Endometrial microvascular endothelial cells (primary cell): ENCODE measurements around the gene PMFBP1. TPM values are rescaled to one million over a fixed set of nuclear protein-coding genes. Genes with fewer than 3 reads are reported as not detected.

Experiments
- in situ Hi-C: cut with HindIII; loops from 2 replicates; pipeline ENCODE4 v1.10.0; 2017; ENCODE audit warnings: low sequenced_read_pairs, low pct_unique_long_range_greater_than_20kb; ENCODE audit errors: inconsistent ontology term
- total RNA-seq: library from RNA; depleted of rRNA; stranded (reverse); fragments of >200 nt; gene quantifications from one replicate; pipeline ENCODE4 v1.2.3, GENCODE V29; 2015; ENCODE audit errors: inconsistent ontology term

Gene PMFBP1
- total RNA-seq, 1 donor from 2014 or later = not detected

DNA sequence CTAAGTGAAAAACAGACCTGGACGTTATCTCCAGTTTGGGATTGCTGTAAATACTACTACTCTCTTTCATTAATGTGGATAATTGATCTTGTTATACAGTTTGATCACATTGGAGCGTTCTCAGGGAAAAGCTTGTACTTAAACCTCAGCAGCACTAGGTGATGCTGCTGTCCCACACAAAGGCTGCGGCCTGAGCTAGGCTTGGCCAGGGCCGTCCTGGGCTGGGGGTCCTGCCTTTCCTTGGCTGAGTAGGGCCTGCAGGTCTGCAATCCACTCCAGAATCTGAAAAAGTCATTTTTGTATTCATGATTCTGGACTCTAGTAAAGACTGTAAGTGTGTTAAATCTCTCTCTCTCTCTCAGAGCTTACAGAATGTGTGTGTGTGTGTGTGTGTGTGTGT, 23.7 kb upstream of the PMFBP1 start:
- in situ Hi-C loops = no loop called here

- in situ Hi-C loops = no loop called here
These were observed 19.6 kb upstream of the PMFBP1 start for GRCh38 chr16:72191551-72191950.

GRCh38 chr16:72189865-72190371, 18.0 kb upstream of the PMFBP1 start:
- in situ Hi-C loops = no loop called here

DNA sequence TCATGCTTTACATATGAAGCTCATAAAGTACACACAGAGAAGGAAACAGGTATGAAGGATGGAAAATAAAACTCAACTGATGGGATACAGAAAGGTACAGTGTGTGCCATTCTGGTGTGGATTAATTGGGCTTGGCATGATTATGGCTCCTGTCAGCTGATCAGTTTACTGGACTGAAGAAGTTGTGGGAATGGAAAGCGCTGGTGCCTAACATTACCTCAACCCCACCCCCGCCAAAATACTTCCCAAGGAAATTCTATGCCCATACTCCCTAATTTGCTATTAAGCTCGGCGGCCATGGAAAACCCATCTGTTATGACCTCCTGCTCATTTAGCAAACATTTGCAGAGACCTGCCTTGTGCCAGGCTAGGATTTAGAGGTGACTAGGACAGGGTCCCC, 16.6 kb upstream of the PMFBP1 start:
- in situ Hi-C loops = no loop called here

GRCh38 chr16:72187551-72187950, 15.6 kb upstream of the PMFBP1 start:
- in situ Hi-C loops = no loop called here

DNA sequence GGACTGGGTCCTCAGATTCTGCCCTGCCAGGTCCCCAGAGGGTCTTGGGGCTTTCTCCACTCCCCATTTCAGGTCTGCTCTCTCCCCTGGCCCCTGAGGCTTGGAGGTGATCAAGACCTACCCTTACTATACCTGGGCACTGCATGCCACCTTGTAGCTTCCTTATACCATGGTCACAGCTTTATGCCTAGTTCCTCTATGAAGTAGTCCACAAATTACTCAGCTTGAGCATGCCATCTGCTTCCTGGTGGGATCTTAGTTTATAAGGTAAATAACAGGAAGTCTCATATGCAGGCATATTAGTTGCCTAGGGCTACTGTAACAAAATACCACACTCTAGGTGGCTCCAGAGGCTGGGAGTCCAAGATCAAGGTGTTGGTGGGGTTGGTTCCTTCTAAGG, 11.0 kb upstream of the PMFBP1 start:
- in situ Hi-C loops = no loop called here

DNA sequence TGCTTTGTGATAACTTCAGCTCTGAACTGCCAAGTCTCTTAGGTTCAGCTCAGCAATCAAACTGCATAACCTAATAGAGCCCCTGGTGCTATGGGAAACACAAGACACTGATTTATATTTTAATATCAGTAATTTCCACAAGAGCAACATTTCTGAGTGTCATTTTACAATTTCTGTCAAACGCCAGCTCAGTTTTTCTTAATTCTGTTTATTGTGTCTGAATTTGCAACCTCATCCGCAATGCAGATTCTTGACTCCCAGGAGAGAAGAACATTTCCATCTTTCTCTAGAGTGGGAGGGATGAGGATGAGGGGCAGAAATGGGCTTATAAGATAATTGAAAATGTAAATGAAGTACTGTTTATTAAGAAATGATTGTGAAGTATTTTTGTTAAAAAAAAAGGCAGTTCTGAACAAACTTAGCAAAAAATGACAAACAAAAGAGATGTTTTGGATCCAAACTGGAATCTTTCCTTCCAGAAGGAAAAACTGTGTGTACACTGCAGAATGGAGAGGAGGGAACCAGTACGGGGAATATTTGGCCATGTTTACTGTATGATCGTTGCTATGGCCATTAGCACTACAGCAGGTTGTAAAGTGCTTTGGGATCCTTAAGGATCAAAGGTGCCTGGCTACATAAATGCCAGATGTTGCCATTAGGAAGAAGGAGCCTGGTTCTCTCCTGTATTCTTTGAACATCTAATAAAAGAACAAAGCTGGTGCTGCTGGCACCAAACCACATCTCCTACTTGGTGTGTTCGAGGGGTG, 7.4 kb upstream of the PMFBP1 start:
- in situ Hi-C loops = no loop called here

GRCh38 chr16:72174726-72175125, 2.8 kb upstream of the PMFBP1 start:
- in situ Hi-C loops = no loop called here

DNA sequence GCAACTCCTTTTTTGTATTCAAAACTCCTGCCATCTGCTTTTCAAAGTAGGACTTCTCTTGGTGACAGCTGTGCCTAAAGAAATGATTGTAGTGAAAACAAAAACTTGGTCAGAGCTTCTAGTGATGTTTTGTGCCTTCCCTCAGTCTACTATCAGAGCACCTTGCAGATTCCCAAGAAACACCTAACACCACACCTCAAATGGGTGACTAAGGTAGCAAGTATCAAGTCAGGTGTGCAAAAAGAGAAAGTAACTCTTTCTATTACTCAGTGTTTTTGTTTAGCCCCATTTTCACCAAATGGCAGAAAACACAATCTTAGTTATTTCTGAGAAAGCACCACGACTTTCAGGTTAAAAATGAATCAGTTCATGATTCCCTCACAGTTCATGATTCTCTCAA, 2.0 kb upstream of the PMFBP1 start:
- in situ Hi-C loops = no loop called here

- in situ Hi-C loops = no loop called here
These were observed 719 bp downstream of the PMFBP1 start for GRCh38 chr16:72171236-72171635.

GRCh38 chr16:72169708-72170107, 2.2 kb downstream of the PMFBP1 start:
- in situ Hi-C loops = no loop called here

- in situ Hi-C loops = no loop called here
These were observed 3.6 kb downstream of the PMFBP1 start for GRCh38 chr16:72168365-72168764.

DNA sequence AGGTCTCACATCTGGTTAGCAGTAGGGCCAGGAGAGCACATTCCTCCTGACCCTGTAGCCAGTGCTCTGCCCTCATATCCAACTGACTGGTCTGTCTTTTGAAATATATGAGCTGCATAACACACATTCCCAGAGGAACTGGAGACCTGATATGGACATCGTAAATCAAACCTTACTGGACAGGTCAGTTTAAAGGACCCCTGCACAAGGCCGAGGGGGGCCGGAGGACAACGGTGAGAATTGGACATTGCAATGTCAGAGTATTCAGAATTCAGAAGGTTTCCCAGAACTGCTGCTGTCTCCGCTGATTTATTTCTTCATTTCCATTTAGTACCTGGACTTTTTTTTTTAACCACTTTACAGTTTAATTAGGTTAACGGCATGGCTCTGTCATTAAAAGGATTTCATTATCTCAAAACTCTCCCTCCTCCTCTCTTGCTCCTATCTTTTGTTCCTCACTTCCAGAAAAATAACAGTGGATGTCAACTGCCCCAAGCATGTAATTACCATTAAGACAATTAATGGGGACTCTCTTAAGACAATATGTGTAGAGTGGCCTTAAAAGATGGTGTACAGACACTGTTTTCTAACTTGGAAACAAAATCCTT, 4.9 kb downstream of the PMFBP1 start:
- in situ Hi-C loops = no loop called here

DNA sequence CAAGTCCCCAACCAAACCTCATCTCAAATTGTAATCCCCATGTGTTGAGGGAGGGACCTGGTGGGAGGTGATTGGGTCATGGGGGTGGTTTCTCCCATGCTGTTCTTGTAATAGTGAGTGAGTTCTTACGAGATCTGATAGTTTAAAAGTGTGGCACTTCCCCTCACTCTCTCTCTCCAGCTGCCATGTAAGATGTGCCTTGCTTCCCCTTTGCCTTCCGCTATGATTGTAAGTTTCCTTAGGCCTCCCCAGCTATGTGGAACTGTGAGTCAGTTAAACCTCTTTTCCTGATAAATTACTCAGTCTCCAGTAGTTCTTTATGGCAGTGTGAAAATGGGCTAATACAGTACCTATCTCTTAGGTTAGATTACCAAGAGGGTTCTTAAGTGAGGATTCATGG, 5.8 kb downstream of the PMFBP1 start:
- in situ Hi-C loops = no loop called here

DNA sequence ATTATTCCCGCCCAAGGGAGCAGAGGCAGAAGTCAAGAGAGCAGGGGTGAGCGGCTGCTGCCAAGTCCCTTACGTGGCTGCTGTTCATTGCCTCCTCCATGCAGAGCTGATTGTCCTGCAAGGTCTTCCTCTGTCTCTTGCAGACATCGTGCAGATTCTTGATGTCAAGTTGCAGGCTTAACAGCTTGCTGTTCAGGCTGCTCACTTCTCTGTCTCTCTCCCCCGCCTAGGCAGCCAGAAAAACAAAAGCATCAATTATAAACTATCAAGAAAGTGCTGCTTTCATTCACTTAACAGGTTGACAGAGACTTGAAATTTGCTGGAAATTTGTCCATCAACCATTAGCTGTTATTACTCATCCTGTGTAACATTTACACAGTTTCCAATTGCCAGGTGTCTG, 7.3 kb downstream of the PMFBP1 start:
- in situ Hi-C loops = no loop called here

DNA sequence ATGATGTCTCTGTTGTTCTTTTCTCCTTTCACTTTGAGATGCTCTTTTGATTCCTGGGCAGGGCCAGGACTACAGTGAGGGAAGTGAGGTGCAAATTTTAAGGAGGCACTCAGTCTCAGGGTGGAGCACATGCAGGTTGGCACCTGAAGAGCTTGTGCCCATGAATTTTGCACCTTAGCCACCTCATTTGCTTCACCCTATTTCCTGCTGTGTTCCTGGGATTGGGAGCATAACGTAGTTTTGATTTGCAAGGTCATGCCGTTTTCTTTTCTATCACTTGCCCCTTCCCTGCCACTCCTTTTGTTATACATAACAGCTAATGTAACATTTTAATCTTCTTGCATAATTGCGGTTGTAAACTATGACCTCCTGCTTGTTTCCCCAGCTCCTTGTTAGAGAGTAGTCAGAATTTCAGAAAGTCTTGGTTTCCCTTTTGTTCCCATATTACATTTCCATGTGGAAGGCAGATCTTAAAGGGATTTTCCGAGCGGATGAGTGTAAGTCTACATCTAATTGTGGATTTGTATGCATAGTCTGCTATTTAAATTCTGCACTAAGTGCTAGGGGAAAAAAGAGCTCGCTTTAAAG, 9.8 kb downstream of the PMFBP1 start:
- in situ Hi-C loops = no loop called here

DNA sequence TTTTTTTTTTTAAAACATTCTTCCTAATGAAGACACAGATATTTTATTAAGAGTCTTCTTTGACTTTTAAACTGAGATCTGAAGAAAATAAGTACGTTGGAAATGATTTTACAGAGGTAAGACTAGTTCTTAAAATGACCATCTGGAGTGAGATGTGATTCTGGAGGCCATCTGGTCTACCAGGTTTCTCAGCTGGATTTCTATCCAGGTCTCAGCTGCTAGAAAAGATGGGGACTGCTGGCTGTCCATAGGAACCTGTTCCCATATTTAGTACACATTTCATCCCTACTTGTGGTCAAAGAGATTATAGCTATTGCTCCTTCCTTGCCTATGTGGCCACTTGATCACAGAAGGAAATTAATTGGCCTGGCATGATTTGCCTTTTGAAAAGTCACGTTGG, 12.2 kb downstream of the PMFBP1 start:
- in situ Hi-C loops = no loop called here

DNA sequence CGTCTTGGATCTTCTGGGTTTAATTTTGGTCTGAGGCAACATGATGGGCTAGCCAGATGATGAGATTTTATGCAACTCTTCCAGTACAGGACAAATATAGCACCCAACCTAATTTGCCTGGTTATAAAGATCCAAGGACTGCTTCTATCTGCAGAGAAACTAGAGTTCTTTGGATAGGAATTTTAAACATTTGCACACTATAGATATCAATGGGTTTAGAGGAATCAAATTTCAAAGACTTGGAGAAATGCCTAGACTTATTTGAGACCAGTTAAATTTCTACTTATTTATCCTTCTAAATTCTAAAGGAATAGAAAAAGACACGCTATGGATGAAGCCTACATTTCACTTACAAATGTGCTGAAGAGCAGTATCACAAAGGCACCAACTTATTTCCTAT, 12.6 kb downstream of the PMFBP1 start:
- in situ Hi-C loops = no loop called here

GRCh38 chr16:72149676-72150464, 22.1 kb downstream of the PMFBP1 start:
- in situ Hi-C loops = no loop called here
